A172 (cell line): ENCODE data around the gene NACA2. TPM values are rescaled to one million over a fixed set of nuclear protein-coding genes. Genes with fewer than 3 reads are reported as not detected.
A peak's percentile ranks its signal among the peaks of the same experiment; 100 is the strongest.
"Not testable (repeated sequence)": the region's sequence is repeated elsewhere in the genome, so short reads cannot be mapped to it uniquely, and the experiment has no call there.

Experiments used
- DNase-seq: peaks from one replicate; pipeline ENCODE4 v3.0.0-alpha.2; 2015; ENCODE audit warnings: low spot score
- total RNA-seq: library from RNA; depleted of rRNA; stranded (reverse); fragments of >200 nt; shearing (Covaris generic); gene quantifications from 2 replicates; pipeline ENCODE4 v1.2.3, GENCODE V29; 2014

Gene NACA2
- total RNA-seq, 1 experiment from 2014 or later: not detected

DNA sequence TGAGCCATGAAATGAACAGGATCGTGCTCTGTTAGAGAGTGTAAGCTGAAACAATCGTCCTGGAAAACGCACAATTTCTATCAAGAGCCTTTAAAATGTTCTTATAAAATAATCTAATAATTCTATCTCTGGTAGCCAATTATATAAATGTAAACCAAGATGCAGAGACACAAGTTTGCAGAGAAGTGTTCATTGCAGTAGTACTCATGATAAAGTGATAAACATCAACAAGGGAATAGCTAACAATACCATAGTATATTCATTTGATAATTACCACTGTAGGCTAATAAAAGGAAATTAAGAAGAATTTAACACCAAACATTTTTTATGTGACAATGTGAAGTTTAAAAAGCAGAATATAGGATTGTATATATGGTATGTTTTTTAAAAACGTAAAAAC is 12.4 kb downstream of the NACA2 start:
- no peak for DNase-seq

DNA sequence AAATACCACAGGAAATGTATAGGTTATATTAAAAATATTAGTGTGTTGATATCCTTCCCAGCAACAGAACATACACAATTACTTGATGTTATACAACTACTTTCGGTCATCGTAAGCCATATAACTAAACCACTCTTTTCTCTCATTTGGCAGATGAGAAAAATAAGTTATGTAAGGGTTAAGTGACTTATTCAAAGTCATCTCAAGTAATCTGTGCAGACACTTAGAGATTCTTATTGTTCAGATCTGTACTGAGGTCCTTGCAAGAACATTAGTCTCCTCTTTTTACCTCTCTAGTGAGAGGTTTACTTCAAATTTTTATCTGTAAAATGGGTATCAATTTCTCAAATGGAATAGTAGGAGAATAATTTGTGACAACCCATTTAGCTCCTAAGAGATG is 15.0 kb downstream of the NACA2 start:
- DNase-seq: no peak

DNA sequence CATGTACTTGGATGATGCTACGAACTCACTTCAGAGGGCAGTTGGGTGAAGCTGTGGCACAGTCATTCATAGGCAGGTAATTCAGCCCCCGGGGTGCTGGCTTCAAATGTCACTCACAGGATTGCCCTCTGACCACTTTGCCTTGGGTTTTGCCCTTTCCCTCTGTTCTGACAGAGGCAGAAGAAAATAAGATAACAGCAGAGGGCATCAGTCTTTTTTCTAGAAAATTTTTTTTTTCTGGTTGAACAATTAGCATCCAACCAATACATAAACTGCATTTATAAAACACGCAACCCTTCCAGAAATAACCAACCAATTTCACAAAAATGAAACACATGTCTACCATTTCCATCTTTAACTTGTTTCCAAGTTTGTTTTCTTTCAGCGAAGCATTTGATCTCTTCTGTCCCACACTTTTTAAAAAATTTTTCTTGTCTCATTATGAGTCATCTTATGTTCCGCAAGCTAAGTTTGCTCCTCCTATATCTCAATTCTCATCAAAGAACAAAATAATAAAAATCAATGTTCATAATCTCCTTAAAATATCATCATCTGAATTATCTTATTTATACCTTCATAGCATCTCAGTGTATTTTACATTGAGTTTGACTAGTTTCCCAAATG is 15.6 kb downstream of the NACA2 start:
- no peak for DNase-seq

DNA sequence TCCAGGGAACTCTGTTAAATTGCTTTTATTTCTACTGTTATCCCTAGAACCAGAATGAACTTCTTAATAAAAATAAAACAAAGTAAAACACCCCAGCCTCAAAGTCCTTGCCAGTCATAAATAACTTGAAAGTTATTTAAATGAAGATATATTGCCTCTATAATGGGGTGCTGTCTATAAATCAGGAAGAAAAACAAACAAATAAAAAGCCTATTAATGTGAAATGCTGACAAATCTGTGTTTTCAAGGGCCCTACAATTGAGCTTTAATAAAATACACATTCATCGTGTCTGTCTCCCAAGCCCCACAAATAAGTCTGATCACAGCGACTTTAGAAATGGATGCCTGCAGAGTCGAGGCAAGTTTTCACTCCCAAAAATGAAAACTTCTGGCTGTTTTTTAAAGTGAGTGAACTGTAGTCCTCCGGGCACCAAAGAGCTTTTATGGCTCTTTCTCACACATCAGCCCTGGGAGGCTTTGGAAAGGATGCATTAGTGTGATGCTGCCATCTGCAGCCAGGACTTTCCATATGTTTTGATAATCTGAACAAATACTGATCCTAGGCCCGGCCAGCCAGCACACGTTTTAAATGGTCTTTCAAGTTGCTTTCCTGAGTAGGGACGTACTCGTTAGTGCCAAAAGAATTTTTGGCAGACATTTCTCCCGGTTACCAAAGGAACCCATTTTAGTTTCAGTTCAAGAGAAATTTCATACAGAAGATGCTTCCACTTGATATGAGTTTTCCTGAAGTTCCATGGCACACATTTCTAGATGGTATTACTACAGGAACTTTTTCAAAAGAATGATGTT is 16.3 kb downstream of the NACA2 start:
- DNase-seq: peak; percentile 65

DNA sequence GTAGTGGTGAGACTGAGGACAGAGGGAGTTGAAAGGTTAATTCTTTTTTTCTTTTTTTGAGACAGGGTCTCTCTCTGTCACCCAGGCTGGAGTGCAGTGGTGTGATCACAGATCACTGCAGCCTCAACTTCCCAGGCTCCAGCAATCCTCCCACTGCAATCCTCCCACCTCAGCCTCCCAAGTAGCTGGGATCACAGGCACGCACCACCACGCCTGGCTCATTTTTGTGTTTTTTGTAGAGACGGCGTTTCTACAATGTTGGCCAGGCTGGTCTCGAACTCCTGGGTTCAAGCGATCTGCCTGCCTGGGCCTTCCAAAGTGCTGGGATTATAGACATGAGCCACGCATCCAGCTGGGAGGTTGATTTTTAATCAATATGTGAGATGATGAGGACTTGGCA is 18.5 kb downstream of the NACA2 start:
- not testable (repeated sequence) for DNase-seq

DNA sequence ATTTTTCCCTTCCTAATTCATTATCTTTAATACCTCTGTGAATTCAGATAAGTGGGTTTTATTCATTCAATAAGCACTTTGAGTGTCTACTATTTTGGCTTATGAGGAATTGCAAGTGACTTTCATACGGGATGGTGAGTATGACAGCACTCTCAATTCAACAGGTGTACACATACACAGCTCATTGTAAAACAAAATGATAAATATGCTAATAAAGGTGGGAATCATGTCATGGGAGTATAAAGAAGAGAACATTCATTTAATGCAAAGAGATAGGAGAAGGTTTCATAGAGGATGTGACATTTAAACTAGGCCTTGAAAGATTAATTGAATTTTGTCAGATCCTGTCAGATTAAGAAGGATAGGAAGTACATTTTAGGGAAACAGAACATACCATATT is 19.4 kb downstream of the NACA2 start:
- no peak for DNase-seq

DNA sequence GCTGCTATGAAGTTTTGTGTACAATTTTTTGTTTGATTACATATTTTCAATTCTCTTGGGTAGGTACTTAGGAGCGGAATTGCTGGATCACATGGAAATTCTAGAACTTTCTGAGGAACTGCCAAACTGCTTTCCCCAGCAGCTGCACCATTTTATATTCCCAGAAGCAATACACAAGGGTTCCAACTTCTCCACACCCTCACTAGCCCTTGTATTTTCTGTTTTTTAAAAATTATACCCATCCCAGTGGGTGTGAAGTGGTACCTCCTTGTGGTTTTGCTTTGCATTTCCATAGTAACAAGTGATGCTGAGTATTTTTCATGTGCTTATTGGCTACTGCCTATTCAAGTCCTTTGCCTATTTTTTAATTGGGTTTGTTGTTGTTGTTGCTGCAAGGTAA is 20.9 kb downstream of the NACA2 start:
- DNase-seq: no peak

DNA sequence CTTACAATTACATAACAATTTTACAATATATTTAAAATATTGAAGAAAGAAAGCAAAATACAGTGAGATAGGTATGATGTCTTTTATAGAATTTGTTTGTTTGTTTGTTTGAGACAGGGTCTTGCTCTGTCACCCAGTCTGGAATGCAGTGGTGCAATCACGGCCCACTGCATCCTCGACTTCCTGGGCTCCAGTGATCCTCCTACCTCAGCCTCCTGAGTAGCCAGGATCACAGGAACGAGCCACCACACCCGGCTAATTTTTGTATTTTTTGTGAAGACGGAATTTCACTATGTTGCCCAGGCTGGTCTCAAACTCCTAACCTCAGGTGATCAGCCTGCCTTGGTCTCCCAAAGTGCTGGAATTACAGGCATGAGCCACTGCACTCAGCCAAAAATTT is 21.5 kb downstream of the NACA2 start:
- DNase-seq: not testable (repeated sequence)

DNA sequence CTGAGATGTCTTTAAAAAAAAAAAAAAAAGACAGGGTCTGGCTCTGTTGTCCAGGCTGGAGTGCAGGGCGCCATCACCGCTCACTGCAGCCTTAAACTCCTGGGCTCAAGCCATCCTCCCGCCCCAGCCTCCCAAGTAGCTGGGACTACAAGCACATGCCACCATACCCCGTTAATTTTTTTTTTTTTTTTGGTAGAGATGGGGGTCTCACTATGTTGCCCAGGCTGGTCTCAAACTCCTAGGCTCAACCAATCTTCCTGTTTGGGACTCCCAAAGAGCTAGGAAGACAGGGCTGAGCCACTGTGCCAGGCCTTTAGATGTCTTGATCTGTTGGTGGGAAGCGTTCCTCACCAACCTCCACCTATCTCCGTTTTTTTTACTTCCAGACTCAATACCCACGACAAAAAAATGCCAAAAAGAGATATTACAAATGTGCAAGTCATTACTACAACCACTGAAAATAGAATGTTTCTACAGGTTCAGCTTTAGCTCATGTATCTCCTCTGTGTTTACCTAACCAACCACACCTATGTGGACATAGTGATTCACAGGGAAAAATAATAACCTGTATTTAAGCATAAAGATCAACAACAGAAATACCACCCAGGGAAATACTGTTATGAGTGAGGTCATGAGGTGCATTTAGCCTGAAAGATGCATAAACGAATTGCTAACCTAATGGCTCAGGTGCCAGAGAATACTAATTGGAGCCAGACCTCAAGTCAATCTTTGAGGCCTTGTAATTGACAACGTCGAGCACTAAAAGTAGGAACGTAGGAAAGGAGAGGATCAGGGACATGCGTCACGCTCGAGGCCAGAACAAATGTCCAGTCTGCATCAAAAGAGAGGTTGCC is 22.6 kb downstream of the NACA2 start:
- no peak for DNase-seq

DNA sequence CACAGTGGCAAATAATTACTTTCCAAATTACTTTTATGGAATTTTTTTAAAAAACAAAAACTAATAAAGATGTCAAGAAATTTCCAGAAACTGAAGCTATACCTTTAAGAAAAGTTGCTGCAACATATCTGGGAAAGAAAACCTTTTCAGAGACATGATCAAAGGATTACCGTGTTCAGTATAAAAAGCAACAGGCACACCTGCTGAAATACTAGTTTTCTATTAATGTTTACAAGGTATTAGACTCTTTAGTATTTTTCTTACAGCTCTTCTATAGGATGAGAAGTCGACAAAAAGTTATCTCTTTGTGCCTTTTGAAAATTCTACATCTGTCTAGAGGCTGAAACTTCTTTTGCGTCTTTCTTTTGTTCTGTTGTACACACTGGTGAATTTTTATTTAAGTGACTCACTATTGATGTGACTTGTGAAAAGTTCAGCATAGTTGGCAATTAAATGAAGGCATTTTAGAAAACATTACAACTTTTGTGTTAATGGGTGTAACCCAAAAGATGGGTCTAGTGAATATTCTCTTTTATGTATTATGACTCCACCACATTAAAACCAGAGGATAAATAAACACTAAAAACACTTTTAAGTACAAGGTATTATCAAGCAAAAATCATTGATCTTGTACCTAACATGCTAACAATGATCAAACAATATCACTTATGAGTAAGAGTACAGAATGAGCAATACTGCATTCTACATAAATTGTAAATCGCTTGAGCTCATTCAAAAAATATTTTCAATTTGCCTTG is 23.8 kb downstream of the NACA2 start:
- no peak for DNase-seq

DNA sequence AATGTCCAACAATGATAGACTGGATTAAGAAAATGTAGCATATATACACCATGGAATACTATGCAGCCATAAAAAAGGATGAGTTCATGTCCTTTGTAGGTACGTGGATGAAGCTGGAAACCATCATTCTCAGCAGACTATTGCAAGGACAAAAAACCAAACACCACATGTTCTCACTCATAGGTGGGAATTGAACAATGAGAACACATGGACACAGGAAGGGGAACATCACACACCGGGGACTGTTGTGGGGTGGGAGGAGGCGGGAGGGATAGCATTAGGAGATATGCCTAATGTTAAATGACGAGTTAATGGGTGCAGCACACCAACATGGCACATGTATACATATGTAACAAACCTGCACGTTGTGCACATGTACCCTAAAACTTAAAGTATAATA is 24.6 kb downstream of the NACA2 start:
- not testable (repeated sequence) for DNase-seq

DNA sequence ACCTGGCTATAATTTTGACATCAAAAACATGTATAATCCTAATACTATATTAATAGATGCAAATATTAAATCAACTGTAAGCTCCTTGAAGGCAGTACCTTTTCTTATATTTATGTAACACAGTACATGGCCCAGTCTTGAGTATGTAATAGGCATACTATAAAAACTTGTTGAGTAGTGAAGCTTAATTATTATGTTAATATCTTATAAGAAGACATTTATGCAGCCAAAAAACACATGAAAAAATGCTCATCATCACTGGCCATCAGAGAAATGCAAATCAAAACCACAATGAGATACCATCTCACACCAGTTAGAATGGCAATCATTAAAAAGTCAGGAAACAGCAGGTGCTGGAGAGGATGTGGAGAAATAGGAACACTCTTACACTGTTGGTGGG is 25.2 kb downstream of the NACA2 start:
- not testable (repeated sequence) for DNase-seq

DNA sequence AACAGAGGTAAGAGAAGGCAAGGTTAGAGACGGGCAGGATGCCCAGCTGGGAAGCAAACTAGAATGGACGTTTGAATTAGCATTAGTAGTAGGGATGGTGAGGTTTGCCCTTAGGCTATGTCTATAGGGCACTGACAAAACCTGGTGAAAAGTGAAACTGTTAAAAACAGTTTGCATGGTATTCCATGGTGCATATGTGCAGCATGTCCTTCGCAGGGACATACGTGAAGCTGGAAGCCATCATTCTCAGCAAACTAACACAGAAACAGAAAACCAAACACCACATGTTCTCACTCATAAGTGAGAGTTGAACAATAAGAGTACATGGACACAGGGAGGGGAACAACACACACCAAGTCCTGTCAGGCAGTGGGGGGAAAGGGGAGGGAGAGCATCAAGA is 25.8 kb downstream of the NACA2 start:
- DNase-seq: no peak

DNA sequence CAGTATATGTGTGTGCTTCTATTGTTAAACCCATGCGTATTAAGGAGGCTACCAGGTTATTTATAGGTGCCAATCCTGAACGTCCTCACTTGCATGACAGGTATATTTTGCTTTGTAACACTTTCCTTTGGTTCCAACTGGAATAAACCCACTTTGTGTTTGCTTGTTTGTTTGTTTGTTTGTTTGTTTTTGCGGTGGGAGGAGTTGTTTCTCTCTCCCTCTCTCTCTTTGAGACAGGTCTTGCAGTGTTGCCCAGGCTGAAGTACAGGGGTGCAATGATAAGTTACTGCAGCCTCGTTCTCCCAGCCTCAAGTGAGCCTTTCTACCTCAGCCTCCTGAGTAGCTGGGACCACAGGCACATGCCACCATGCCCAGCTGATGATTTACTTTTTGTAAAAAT is 28.7 kb downstream of the NACA2 start:
- no peak for DNase-seq

DNA sequence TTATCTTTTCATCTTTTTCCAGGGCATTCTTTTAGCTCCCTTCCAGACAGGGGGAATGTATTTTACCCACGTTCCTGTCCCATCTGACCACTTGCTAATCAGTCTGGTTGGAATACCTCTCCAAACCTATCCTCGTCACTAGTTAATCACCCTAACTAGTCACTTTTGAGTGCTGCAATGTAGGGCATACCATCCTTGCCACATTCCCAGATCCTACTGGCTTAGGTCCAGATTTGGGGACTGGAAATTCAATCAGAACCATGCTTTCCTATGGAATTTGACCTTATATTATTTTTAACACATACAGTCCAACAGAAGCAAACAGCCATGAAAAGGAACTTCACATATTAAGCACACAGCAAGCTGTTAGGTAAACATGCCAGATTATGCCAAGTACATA is 29.7 kb downstream of the NACA2 start:
- no peak for DNase-seq

DNA sequence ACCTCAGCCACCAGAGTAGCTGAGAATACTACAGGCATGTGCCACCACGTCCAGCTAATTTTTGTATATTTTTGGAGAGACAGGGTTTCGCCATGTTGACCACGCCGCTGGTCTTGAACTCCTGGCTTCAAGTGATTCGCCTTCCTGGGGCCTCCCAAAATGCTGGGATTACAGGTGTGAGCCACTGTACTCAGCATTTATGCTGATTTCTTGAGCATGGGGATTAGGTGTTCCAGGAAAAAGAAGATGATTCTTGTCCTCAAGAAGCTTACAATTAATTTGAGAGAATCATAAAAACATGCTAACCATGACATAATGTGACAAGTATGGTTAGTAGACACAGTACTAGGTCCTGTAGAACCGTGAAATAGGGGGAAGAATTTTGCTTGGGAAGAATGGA is 30.9 kb downstream of the NACA2 start:
- no peak for DNase-seq

DNA sequence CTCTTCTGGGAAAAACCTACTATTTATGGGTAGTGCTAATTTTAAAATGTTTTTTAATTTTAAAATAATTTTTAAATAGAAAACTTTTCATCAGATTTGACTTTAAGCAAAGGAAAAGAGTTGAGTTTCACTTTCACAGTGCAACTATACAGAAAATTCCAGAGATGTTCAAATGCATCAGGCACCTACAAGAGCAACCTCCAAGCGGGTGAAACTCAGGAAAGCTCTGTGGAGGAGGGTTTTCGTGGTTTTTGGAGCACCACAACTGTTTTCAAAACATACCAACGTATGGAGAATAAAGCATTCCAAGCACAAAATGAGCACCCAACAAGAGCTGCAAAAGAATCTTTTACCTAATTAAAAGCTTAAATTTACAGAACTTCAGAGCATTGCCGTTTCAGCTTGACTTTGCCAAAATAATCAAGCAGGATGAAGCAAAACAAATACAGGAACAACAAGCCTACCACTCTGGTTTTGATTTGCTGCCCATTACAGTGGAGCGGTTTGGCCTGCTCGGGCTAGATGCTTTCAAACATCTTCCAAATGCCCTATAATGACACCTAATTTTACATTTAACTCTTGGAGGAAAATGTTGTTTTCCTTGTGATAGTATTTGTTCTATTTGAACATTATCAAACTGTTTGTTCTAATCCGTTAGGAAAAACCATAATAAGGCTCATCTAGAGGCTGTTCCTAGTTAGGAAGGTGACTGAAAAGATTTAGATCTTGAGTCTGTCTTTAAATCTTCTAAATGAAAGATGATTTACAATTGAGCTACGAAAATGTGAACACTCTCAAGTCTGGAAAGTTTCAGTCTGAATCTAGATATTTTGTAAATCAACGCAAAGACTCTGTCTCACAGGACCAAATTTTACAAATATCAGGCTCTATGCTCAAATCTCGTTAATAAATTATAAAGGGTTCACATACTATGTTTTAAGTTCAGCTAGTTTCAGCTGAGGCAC is 34.5 kb downstream of the NACA2 start:
- DNase-seq: peak; percentile 8

DNA sequence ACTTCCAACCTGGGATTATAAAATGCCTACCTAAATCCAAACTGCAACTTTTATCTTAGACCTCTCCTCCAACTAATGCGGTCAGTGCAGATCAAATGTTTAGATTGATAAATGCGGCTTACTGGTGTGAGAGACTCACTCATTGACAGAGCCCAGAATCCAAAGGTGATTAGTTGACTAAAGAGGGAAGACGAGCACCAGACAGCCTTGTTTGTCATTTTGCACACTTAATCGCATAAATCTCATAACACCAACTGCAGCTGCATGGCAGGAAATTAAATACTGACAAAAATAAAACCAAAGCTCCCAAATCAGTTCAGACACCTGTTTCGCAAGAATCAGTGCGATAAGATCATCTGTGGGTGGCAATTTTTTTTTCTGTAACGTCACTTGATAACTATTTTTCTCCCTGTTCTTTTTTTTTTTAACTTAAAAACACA is 35.9 kb downstream of the NACA2 start:
- no peak for DNase-seq

DNA sequence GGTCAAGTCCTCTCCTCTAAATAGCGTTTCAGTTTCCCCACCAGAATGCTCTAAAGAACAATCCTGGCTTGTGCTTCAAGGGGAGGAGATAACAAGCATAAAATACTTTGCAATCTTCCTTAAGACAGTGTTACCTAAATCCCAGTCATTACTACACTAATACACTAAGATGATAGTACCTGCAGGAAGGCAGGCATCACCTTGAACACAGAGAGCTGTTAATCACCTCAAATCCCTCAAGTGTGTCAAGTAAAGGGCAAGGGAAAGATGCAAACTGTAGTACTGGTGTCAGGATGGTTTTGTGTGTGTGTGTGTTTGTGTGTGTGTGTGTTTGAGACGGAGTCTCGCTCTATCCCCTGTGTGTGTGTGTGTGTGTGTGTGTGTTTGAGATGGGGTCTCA is 36.8 kb downstream of the NACA2 start:
- DNase-seq: no peak

DNA sequence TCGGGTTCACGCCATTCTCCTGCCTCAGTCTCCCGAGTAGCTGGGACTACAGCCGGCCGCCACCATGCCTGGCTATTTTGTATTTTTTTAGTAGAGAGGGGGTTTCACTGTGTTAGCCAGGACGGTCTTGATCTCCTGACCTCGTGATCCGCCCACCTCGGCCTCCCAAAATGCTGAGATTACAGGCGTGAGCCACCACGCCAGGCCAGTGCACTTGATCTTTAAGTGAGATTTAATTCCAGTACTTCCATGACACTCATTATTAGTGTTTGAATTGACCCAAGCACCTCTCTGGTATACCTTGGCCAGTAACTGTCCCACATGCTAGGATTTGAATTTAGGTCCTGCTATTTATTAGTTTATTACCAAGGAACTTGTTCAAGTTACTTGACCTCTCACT is 38.5 kb downstream of the NACA2 start:
- DNase-seq: not testable (repeated sequence)
